OCI-LY1 (cell line): ENCODE results near the gene NME5.
"Not testable (repeated sequence)": the region's sequence is repeated elsewhere in the genome, so short reads cannot be mapped to it uniquely, and the experiment has no call there.

ENCODE experiments used
- H2AFZ ChIP-seq: fragments of 200-600 bp; sonication (generic), shearing (Covaris generic); 2 replicates; pipeline ENCODE4 v1.6.0; 2014; ENCODE audit warnings: antibody characterized with exemption, mild to moderate bottlenecking, low read length
- H3F3A ChIP-seq: fragments of 200-600 bp; sonication (generic), shearing (Covaris generic); 2 replicates; pipeline ENCODE4 v1.6.0; 2014; ENCODE audit warnings: mild to moderate bottlenecking, antibody characterized with exemption, low read length, moderate library complexity; ENCODE audit not compliant: insufficient read depth
- H3K27ac ChIP-seq: fragments of 200-600 bp; sonication (generic); 2 replicates; pipeline ENCODE4 v1.5.1; 2014; ENCODE audit warnings: low read length, mixed run types, mild to moderate bottlenecking, low read depth; ENCODE audit not compliant: poor library complexity, severe bottlenecking
- H3K27me3 ChIP-seq: fragments of 200-600 bp; sonication (generic); 2 replicates; pipeline ENCODE4 v1.6.0; 2014; ENCODE audit warnings: antibody characterized with exemption, mild to moderate bottlenecking, low read length, moderate library complexity; ENCODE audit not compliant: insufficient read depth
- H3K36me3 ChIP-seq: fragments of 200-600 bp; sonication (generic); 2 replicates; pipeline ENCODE4 v1.6.1; 2014; ENCODE audit warnings: mild to moderate bottlenecking, antibody characterized with exemption, low read length, moderate library complexity, mixed read lengths; ENCODE audit not compliant: insufficient read depth
- H3K4me1 ChIP-seq: fragments of 200-600 bp; sonication (generic); 2 replicates; pipeline ENCODE4 v1.5.1; 2014; ENCODE audit warnings: mild to moderate bottlenecking, low read length, moderate library complexity; ENCODE audit not compliant: insufficient read depth, severe bottlenecking
- H3K4me2 ChIP-seq: fragments of 200-600 bp; sonication (generic), shearing (Covaris generic); 2 replicates; pipeline ENCODE4 v1.6.1; 2014; ENCODE audit warnings: low read length
- H3K4me3 ChIP-seq: fragments of 200-600 bp; sonication (generic); 2 replicates; pipeline ENCODE4 v1.5.1; 2014; ENCODE audit warnings: low read length, low read depth, mild to moderate bottlenecking, mixed read lengths; ENCODE audit not compliant: poor library complexity, severe bottlenecking
- H3K79me2 ChIP-seq: fragments of 200-600 bp; shearing (Covaris generic); 2 replicates; pipeline ENCODE4 v1.6.1; 2016; ENCODE audit warnings: mixed run types, low read length, mixed read lengths; ENCODE audit not compliant: insufficient read depth
- H3K9ac ChIP-seq: fragments of 200-600 bp; sonication (generic), shearing (Covaris generic); 2 replicates; pipeline ENCODE4 v1.6.1; 2014; ENCODE audit warnings: mild to moderate bottlenecking, low read length, mixed read lengths
- H3K9me2 ChIP-seq: fragments of 200-600 bp; sonication (generic), shearing (Covaris generic); 2 replicates; pipeline ENCODE4 v1.6.1; 2014; ENCODE audit warnings: low read depth, mild to moderate bottlenecking, low read length, mixed read lengths
- H3K9me3 ChIP-seq: fragments of 200-600 bp; shearing (Covaris generic); 2 replicates; pipeline ENCODE4 v1.6.1; 2014; ENCODE audit warnings: low read length, mixed read lengths
- H4K20me1 ChIP-seq: fragments of 200-600 bp; sonication (generic), shearing (Covaris generic); 2 replicates; pipeline ENCODE4 v1.6.0; 2016; ENCODE audit warnings: mild to moderate bottlenecking, low read length; ENCODE audit not compliant: insufficient read depth
- EZH2 ChIP-seq: fragments of 200-600 bp; sonication (generic), shearing (Covaris generic); IDR thresholded peaks from 2 replicates; pipeline ENCODE4 v1.8.0; 2017; ENCODE audit warnings: borderline replicate concordance, mixed run types, mild to moderate bottlenecking, antibody characterized with exemption, low read length, moderate library complexity, mixed read lengths
- TF ChIP-seq, protein P1 (sequence below): fragments of 200-600 bp; sonication (generic), shearing (Covaris generic); IDR thresholded peaks from 2 replicates; pipeline ENCODE4 v1.5.1; 2017; ENCODE audit warnings: mild to moderate bottlenecking, antibody characterized with exemption, low read length, moderate library complexity, mixed read lengths

NME5 gene

DNA sequence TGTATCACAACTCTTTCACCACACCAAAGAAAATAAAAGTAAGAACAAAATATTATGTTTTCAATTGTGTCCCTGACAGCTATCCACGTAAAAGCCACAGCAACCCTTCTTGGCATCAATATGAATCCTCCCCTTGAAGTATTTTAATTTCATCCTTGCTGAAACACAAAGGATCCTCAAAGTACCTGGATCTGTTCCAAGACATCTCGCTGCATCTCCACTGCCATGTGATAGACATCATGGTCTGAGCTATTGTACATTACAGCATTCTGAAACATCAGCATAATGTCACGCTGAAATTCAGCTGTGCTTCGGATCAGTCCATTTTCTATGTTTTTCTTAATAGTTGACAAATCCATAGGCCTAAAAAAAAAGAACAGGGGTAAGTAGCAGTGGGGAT lies 21.5 kb upstream of the NME5 start:
- peaks cover 91% of the 10 kb centered on the region for H3K36me3 ChIP-seq
- no peak overlapping the region for H3K27ac ChIP-seq
- no peaks in the 10 kb centered on the region for H3F3A ChIP-seq
- no peak overlapping the region for H2AFZ ChIP-seq
- TF ChIP-seq EZH2, result no peak
- TF ChIP-seq, protein P1, sequence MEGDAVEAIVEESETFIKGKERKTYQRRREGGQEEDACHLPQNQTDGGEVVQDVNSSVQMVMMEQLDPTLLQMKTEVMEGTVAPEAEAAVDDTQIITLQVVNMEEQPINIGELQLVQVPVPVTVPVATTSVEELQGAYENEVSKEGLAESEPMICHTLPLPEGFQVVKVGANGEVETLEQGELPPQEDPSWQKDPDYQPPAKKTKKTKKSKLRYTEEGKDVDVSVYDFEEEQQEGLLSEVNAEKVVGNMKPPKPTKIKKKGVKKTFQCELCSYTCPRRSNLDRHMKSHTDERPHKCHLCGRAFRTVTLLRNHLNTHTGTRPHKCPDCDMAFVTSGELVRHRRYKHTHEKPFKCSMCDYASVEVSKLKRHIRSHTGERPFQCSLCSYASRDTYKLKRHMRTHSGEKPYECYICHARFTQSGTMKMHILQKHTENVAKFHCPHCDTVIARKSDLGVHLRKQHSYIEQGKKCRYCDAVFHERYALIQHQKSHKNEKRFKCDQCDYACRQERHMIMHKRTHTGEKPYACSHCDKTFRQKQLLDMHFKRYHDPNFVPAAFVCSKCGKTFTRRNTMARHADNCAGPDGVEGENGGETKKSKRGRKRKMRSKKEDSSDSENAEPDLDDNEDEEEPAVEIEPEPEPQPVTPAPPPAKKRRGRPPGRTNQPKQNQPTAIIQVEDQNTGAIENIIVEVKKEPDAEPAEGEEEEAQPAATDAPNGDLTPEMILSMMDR, result no peak
- H3K27me3 ChIP-seq, result no peaks in the 10 kb centered on the region
- no peaks in the 10 kb centered on the region for H3K79me2 ChIP-seq
- no peaks in the 10 kb centered on the region for H3K9me3 ChIP-seq
- no peaks in the 10 kb centered on the region for H3K4me1 ChIP-seq
- no peaks in the 10 kb centered on the region for H3K9me2 ChIP-seq
- no peak overlapping the region for H3K4me2 ChIP-seq
- H3K4me3 ChIP-seq, result no peak overlapping the region
- H3K9ac ChIP-seq, result no peak overlapping the region
- no peaks in the 10 kb centered on the region for H4K20me1 ChIP-seq

DNA sequence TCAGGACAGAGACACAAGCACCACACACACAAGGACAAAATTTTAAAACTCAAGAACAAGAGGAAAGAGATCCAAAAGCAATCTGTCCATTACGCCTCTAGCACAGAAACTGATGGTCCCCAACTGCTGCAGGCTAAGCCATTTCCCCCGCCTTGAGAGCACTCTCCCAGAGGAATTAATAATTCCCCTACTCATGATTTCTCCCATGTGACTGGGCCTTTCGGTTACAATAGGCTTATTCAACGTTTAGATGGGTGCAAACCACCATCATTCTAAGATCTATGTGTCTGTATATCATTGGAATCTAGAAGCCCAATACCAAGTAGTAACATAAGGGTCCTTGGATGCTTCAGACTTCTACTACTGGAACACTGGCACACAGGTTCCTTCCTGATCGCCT lies 20.4 kb upstream of the NME5 start:
- Histone ChIP-seq H3K9ac (no peak overlapping the region), H4K20me1 (no peaks in the 10 kb centered on the region), H3K9me2 (no peaks in the 10 kb centered on the region), H3F3A (no peaks in the 10 kb centered on the region), H3K4me3 (no peak overlapping the region), H3K9me3 (no peaks in the 10 kb centered on the region), H2AFZ (no peak overlapping the region), H3K36me3 (peaks cover 81% of the 10 kb centered on the region), H3K4me2 (no peak overlapping the region), H3K27ac (no peak overlapping the region), H3K79me2 (no peaks in the 10 kb centered on the region), H3K4me1 (no peaks in the 10 kb centered on the region), H3K27me3 (no peaks in the 10 kb centered on the region)
- TF ChIP-seq, protein P1, result no peak
- TF ChIP-seq EZH2, result no peak

DNA sequence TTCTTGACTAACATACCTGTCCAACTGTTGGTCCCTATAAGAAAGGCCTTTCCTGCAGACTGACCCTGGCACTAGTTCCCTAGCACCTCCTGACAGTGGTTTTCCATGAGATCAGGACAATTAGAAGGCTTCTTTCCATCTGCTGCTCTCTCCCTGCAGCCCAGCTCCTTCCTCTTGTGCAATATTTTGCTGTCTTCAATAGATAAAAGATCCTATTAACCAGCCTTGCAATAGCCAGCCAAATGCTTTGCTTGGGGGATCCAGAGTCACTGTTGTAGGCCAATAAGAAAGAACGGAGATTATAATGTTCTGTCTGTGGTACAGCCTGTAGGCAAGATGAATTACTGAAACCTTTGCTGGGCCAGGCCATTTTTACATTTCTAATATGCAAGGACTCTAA lies 18.4 kb upstream of the NME5 start:
- Histone ChIP-seq H3F3A (no peaks in the 10 kb centered on the region), H3K36me3 (peaks cover 60% of the 10 kb centered on the region)

DNA sequence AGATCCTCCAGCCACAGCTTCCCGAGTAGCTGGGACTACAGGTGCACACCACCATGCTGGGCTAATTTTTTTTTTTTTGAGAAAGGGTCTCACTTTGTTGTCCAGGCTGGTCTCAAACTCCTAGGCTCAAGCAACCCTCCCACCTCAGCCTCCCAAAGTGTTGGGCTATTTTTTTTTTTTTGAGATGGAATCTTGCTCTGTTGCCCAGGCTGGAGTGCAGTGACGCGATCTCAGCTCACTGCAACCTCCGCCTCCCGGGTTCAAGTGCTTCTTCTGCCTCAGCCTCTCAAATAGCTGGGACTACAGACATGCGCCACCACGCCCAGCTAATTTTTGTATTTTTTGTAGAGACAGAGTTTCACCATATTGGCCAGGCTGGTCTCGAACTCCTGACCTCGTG lies 16.7 kb upstream of the NME5 start:
- not testable (repeated sequence) for H3F3A ChIP-seq, H3K27me3 ChIP-seq
- peaks cover 46% of the 10 kb centered on the region for H3K36me3 ChIP-seq

More for the DNA sequence above, 18.4 kb upstream of the NME5 start:
- Histone ChIP-seq H4K20me1 (no peaks in the 10 kb centered on the region), H3K79me2 (no peaks in the 10 kb centered on the region), H3K9ac (no peak overlapping the region), H3K4me3 (no peak overlapping the region), H3K27ac (no peak overlapping the region), H3K4me2 (no peak overlapping the region), H3K27me3 (no peaks in the 10 kb centered on the region), H3K9me2 (no peaks in the 10 kb centered on the region), H3K9me3 (no peaks in the 10 kb centered on the region), H3K4me1 (no peaks in the 10 kb centered on the region), H2AFZ (no peak overlapping the region)
- TF ChIP-seq, protein P1, result no peak
- TF ChIP-seq EZH2, result no peak

More for the DNA sequence above, 16.7 kb upstream of the NME5 start:
- H3K4me1 ChIP-seq, H3K9ac ChIP-seq, H2AFZ ChIP-seq, H4K20me1 ChIP-seq, H3K27ac ChIP-seq, H3K4me3 ChIP-seq, H3K9me3 ChIP-seq, H3K79me2 ChIP-seq, H3K4me2 ChIP-seq, H3K9me2 ChIP-seq: not testable (repeated sequence)
